ENCODE data around the gene RAB26.

- TF ChIP-seq POLR2AphosphoS5 (IDR thresholded peaks at IDR 0.05) (no peak), POLR2A (IDR thresholded peaks at IDR 0.05) (no peak), CTCF (IDR thresholded peaks at IDR 0.05) (no peak)
Measured at GRCh38 chr16:2191446-2191706, 43.0 kb downstream of the RAB26 start.
